Stimulated activated CD8-positive, alpha-beta memory T cell treated with anti-CD3 and anti-CD28 coated beads, Interleukin-12 subunit alpha, Interleukin-12 subunit beta, amount 100 ng/mL, for 24 hours (primary cell): Measurements from ENCODE around the gene POU3F2.

Source experiments
- DNase-seq: peaks from one replicate; pipeline ENCODE4 v3.0.0-alpha.2; 2020; ENCODE audit errors: extremely low read depth

Gene POU3F2

DNA sequence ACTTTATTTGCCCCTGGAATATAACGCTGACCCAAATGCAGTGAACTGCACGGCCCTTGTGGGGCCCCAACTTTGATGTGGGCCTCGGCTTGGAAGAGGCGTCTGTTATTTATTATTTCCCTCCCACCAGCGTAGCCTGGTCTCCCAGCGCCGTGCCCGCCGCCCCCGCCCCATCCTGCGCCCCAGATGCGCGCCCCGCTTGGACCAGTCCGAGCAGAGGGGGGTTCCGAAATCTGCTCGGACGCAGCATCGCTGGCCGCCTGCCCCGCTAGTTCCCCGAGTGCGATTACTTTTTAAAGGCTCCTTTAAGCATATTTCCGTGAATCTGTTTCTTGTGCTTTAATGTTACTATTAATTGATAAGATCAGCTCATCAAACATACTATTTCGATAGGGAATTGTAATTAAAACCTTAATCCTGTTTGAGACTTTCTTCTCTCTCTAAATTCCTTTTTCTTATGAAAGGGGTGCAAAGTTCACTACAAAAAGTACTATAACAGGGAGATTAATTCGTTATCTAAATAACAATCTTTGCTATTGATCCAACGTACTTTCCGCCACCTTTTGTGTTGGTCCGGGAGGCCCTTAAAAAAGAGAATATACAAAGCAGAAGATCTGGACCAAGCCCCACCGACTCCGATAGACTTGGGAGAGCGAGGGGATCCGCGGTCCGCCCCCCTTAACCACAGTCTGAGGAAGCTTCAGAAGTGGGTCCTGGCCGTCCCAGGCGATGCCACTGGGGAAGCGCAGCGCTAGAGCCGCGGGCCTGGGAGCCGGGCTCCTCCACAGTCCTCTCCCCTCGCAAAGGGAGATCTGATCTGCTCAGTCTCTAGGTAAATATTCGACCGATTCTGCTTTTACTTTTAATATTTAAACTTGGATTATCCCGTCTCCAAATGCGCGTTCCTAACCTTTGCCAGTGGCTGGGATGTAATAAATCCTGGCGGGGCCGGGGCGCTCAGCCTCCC, 10.2 kb downstream of the POU3F2 start:
- DNase-seq = no peak

DNA sequence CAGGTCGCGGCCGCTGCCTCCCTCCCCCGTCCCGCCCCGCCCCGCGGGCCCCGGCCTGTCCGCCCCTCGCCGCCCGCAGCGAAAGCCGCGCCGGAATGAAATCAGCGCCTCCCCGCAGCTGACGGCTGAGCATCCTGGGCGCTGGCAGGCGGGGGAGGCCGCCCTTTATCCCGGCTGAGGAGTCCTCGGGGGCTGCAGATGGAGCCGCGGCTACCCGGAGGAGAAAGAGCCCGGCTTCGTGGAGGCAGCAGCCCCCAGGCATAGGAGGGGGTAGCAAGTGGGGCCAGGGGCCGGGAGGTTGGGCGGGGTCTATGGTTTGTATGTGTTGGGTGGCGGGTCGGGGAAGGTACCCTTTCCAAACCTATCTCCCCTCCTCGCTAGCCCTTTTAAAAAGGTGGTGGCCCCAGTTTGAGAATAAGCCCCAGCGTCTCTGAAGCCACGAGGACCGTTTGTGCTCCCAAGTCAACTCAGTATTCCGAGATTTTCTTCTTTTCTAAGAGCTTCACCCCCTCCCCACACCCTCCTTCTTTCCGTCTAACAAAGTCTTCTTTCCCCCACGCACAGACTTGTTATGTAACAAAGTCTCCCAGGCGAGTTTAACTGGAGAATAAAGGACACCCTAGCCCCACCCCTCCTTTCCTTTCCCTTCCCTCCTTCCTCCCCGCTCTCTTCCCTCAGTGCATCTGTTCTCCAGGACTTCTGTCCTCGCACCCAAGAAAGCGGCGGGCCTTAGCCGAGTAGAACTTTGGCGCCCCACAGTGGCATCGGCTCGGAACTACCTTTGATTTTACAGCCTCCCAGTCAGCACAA, 11.0 kb downstream of the POU3F2 start:
- DNase-seq = no peak

DNA sequence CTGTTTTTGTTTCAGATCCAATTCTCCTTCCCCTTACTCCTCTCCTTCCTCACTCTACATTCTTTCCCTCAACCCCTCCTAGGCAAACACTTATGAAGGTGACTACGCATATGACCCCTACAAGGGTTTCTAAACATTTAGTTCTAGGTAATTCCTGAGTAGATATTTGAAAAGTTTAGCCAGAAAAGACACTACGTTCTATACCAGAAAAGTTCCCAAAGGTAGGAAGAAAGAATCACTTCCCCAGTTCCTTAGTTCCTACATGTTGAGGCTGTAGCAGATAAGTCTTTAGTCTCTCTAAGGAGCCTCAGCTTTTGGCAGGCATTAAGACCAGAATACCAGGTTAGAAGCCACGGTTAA, 11.6 kb downstream of the POU3F2 start:
- no peak for DNase-seq

DNA sequence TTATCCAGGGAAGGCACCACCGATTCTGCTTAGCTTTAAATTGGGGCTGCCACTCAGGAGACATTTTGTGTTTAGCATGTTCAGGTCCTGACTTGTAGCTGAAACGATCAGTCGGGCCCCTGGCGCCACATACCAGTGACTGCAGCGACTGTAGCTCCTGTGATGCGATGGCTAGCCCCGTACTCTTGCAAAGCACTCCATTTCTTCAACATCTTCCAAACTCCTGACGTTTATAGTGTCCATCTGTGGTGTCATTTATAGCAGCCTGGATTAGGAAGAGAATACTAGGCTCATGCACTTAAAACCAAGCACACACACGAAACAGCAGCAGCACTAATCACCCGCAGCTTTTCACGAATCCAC, 13.0 kb downstream of the POU3F2 start:
- no peak for DNase-seq

DNA sequence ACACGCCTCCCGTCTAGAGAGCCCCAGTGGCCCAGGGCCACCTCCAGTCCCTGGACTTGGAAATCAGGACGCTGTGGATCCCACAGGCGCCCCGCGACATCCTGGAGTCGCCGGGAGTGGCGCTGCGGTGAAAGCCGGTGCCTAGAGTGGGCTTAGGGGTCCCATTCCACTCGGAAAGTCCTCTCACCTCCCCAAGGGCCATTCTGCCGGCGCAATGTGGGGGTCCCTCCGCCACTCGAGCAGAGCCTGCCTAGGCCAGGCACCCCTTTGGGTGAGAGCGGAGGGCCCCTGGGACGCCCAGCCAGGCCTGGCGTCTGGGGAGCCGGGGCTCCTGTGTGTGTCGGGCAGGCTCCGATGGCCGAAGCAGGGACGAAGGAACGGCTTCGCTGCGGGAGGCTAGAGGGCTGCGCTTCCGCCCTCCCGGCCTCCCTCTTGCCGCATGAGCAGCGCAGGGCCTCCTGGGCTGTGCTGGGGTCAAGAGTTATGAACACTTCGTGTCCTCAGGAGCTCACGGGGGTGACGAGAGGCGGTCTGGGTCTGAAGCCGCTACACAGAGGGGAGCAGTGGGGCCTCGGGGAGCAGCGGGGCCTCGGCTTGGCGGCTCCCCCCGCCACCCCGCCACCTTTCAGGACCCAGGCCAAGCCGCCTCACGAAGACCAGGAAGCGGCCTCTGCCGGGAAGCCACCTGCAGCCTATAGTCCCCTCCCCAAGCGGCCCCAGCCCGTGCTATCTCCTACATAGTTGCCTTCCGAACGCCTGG, 13.6 kb downstream of the POU3F2 start:
- no peak for DNase-seq

DNA sequence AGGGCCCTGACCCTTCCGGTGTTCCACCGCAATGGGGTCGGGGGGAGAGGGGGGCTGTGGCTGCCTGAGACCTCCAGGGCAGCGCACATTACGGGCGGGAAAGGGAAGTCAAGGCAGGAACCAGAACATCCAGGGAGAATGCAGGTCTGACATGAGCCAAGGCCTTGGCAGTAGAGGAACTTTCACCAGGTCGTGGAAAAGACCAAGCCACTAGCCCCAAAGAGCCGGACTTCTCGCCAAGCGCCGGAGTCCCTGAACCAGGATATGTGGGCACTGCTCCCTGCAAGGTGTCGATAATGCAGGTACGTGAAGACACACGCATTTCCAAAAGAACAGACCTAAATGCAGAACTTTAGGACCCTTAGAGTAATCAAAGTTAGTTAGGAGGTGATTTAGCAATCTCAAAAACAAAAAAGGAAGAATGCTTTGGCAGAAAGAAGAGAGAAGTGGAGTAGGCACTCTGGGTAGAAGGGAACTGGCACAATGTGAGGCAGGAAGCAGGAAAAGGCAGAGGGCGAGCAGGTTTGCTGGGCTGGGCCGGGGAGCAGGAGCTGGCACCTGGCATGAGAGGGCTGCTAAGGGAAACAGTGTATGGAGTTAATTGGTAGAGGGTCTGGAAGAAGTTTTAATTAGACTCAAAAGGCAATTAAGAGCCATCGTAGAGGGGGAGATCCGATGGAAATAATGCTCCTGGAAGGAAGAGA, 14.3 kb downstream of the POU3F2 start:
- no peak for DNase-seq

DNA sequence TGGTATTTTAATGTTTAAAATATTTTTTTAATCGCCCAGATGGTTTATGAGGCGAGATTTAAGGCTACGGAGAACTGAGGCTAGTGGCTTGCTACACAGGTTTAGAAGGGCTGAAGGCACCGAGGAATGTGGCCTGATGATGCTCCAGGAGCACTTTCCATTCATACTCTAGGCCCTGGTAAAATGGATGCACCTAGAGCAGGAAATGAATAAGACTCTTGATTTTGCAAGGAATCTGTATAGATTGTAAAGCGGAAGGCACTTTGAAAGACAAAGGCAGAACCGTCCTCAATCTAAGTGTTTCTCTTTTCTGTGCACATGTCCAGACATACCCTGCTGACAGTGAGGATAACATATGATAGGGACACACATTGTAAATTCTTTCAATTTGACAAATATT, 30.1 kb downstream of the POU3F2 start:
- DNase-seq = no peak

DNA sequence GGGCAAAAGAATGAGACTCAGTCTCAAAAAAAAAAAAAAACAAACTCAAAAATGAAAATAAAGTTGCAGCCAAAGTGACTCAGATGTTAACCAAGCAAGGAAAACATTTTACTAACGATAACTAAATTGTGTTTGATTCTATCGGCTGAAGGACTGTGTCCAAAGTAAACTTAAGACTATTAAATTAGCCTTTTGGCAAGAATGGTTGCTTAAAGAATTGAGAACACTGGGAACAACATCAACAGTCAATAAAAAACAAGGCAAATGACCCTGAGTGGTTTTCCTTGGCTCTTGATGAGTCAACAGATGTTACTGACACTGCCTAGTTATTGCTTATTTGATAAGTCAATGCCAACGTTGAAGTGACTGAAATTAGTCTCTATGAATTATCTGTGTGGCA, 36.7 kb downstream of the POU3F2 start:
- no peak for DNase-seq

DNA sequence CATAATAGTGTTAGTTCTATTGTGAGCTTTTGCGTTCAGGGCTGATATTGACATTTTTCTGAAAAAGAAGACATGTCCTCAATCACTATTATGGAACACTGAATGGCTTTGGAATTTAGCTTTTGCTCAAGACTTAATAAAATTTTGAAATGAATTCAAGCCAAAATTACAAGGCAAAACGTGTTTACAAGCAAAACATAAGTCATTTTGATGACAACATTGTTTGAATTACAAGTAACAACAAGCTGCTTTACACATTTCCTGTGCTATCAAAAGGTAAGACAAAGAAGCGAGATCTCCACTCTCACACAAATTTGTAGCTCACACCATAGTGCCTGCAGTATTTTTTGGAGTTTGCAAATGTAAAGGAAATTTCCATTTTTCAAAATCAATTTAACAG, 37.4 kb downstream of the POU3F2 start:
- no peak for DNase-seq

DNA sequence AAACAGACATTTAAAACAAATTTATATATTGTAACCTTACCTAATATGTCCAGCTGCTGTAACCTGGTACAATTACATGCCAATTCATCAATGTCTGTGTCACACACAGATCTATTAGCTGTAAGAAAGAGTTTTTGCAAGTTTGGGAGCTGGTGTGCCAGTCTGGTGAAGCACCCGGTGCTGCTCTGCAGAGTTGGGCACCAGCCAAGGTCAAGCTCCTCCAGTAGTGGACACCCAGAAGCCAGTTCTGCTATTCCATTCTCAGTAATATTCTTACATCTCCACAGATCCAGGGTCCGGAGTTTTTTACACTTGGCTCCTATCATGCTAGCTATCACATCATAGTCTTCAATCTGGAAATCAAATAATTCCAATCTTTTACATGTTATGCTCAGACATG, 41.0 kb downstream of the POU3F2 start:
- DNase-seq = no peak

DNA sequence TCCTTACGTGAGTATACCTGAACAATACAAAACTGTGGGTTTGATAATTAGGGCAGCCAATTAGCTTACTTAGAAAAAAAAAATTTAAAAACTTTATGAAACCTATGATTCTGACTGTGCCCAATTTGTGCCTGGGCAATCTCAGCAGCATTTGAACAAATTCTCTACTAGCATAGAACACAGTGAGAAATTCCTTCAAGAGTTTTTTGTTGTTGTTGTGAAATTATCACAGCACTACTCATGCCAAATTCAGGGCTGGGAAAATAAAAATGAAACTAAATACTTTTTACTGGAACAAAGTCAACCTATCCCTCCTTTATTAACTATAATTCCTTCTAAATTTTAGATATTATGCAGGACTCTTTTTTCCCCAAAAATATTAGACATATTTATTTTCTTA, 42.9 kb downstream of the POU3F2 start:
- no peak for DNase-seq

DNA sequence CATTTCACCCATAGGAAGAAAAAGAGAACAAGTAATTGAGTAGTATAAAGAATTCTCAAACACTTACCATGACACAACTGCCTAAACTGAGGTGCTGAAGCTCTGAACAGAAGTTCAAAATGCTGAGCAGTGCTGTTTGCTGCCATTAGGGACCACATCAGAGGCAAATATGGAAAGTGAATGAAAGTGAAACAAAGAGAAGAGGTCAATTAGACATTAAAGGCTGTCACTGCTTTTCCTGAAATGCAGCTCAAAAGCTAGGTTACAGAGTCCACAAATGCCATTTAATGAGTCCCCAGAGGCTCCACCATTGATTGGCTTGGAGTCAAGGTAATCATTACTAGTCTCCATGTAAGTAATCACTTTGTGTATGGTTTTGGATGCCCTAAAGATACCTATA, 46.1 kb downstream of the POU3F2 start:
- no peak for DNase-seq

DNA sequence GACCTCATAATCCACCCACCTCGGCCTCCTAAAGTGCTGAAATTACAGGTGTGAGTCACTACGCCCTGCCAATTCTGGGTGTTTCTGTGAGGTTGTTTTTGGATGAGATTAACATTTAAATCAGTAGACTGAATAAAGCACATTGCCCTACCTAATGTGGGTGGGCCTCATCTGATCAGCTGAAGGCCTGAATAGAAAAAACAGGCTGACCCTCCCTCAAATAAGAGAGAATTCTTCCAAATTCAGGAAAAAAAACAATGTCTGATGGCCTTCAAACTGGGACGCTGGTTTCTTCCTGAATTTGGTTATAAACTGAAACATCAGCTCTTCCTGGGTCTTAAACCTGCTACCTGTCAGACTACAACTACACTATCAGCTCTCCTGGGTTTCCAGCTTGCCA, 51.0 kb downstream of the POU3F2 start:
- DNase-seq = no peak

DNA sequence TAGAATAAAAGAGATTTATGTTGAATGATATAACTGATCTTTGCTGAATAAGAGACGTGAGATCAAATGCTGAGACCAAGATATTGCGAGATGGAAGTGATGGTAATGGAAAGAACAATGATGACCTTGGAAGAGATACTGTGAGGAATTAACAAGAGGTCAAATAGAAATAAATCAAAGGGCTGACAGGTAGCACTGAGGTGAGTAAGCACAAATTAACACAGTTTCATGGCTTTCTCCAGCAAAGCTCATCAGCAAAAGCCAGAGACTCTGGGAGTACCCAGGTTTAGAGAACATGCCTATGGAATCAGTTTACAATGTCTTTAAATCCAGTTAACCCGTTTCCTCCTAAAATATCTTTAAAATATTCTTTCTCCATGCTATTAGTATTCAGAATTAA, 53.3 kb downstream of the POU3F2 start:
- DNase-seq = no peak
